ENCODE data around the gene KIAA1671. TPM values are rescaled to one million over a fixed set of nuclear protein-coding genes. Genes with fewer than 3 reads are reported as not detected.

Gene KIAA1671
- polyA plus RNA-seq, 1 of the 3 experiments (the other 2 are of a cell fraction) = 7.4 TPM

GRCh38 chr22:24972369-24972768 lies 19.9 kb downstream of the KIAA1671 start:
- Histone ChIP-seq H3K79me2 (ENCODE audit: insufficient read depth) (peaks cover 38% of the 10 kb centered on the region), H3F3A (replicated peaks; ENCODE audit: insufficient read depth) (peaks cover 37% of the 10 kb centered on the region), H2AFZ (ENCODE audit: low read depth) (no peak overlapping the region), H3K4me3 (ENCODE audit: low read depth in 2 of 2, low read length in 1 of 2) (no peak overlapping the region), H3K36me3 (replicated peaks in 1 of 2; ENCODE audit: control insufficient read depth in 1 of 2, insufficient read depth in 2 of 2, low read length in 1 of 2) (no peaks in the 10 kb centered on the region), H3K27ac (ENCODE audit: low read depth in 2 of 2, low read length in 1 of 2) (no peak overlapping the region), H3K9ac (no peak overlapping the region), H4K20me1 (ENCODE audit: insufficient read depth) (no peaks in the 10 kb centered on the region), H3K9me2 (no peaks in the 10 kb centered on the region), H3K27me3 (ENCODE audit: insufficient read depth) (no peaks in the 10 kb centered on the region), H3K9me3 (no peaks in the 10 kb centered on the region), H3K4me2 (no peak overlapping the region), H3K4me1 (ENCODE audit: control insufficient read depth in 1 of 2, insufficient read depth in 2 of 2, low read depth in 1 of 2, low read length in 1 of 2) (peaks cover 36 to 43% of the 10 kb centered on the region in 2 experiments)
- no peak for DNase-seq
- TF ChIP-seq CTCF (IDR thresholded peaks at IDR 0.05) (no peak), FOXJ3 (CRISPR knock-in tag; IDR thresholded peaks at IDR 0.05) (no peak), PBX3 (IDR thresholded peaks at IDR 0.05) (no peak), FOXM1 (IDR thresholded peaks at IDR 0.05; ENCODE audit: low read depth) (no peak), GABPA (IDR thresholded peaks at IDR 0.05; ENCODE audit: low read depth) (no peak), RFX5 (IDR thresholded peaks at IDR 0.05; ENCODE audit: low read length) (no peak), RXRA (IDR thresholded peaks at IDR 0.05; ENCODE audit: borderline replicate concordance, low read depth) (no peak), YY1 (IDR thresholded peaks at IDR 0.05; ENCODE audit: low read depth) (no peak), JUND (IDR thresholded peaks at IDR 0.05) (no peak), TCF12 (IDR thresholded peaks at IDR 0.05) (no peak), ELF1 (IDR thresholded peaks at IDR 0.05) (no peak), RAD21 (IDR thresholded peaks at IDR 0.05; ENCODE audit: low read length) (no peak), IRF3 (IDR thresholded peaks at IDR 0.05; ENCODE audit: low read depth, low read length) (no peak)
- 92% methylated on average over 2 of the region's 2 CpGs for WGBS (ENCODE audit: low lambda C conversion rate)
- CTCF ChIA-PET = interaction anchor here (2.6 kb wide), 1 partner anchor 84 kb away, joined by 13 read pairs; no protein-coding TSS in a partner anchor
- POLR2A ChIA-PET = no interaction called here

GRCh38 chr22:24973872-24974271 lies 21.4 kb downstream of the KIAA1671 start:
- no peaks in the 10 kb centered on the region for H3K36me3 ChIP-seq (replicated peaks in 1 of 2; ENCODE audit: control insufficient read depth in 1 of 2, insufficient read depth in 2 of 2, low read length in 1 of 2)
- H3K79me2 ChIP-seq (ENCODE audit: insufficient read depth) = peaks cover 53% of the 10 kb centered on the region
- H4K20me1 ChIP-seq (ENCODE audit: insufficient read depth) = no peaks in the 10 kb centered on the region
- TF ChIP-seq MEF2A (IDR thresholded peaks at IDR 0.05; ENCODE audit: borderline replicate concordance, low read depth) (no peak), YY1 (IDR thresholded peaks at IDR 0.05; ENCODE audit: low read depth) (no peak), USF1 (IDR thresholded peaks at IDR 0.05; ENCODE audit: borderline replicate concordance, low read depth) (no peak), POLR2AphosphoS5 (IDR thresholded peaks at IDR 0.05; ENCODE audit: low read depth, low read length) (no peak), TCF12 (IDR thresholded peaks at IDR 0.05) (no peak), CHD2 (IDR thresholded peaks at IDR 0.05; ENCODE audit: low read length, partially characterized antibody) (no peak), GATA2 (CRISPR knock-in tag; IDR thresholded peaks at IDR 0.05) (no peak), CTCF (IDR thresholded peaks at IDR 0.05) (no peak), RAD21 (IDR thresholded peaks at IDR 0.05; ENCODE audit: low read length) (no peak)
- no peak overlapping the region for H2AFZ ChIP-seq (ENCODE audit: low read depth)
- no peaks in the 10 kb centered on the region for H3K27me3 ChIP-seq (ENCODE audit: insufficient read depth)
- H3K4me3 ChIP-seq (ENCODE audit: low read depth in 2 of 2, low read length in 1 of 2) = no peak overlapping the region
- 86% methylated on average over 5 of the region's 6 CpGs for WGBS (ENCODE audit: low lambda C conversion rate)
- no peak overlapping the region for H3K4me2 ChIP-seq
- POLR2A ChIA-PET = no interaction called here
- peaks cover 27% of the 10 kb centered on the region for H3F3A ChIP-seq (replicated peaks; ENCODE audit: insufficient read depth)
- CTCF ChIA-PET = interaction anchor here (1.2 to 2.6 kb wide), 3 partner anchors 35 to 83 kb away, joined by 5 to 13 read pairs (median 6); no protein-coding TSS in a partner anchor
- DNase-seq = no peak
- no peak overlapping the region for H3K27ac ChIP-seq (ENCODE audit: low read depth in 2 of 2, low read length in 1 of 2)
- peaks cover 25 to 36% of the 10 kb centered on the region in 2 experiments for H3K4me1 ChIP-seq (ENCODE audit: control insufficient read depth in 1 of 2, insufficient read depth in 2 of 2, low read depth in 1 of 2, low read length in 1 of 2)
- no peaks in the 10 kb centered on the region for H3K9me3 ChIP-seq
- H3K9ac ChIP-seq = no peak overlapping the region
- no peaks in the 10 kb centered on the region for H3K9me2 ChIP-seq
